Neural cell (in vitro differentiated cells): ENCODE results near the gene FOXO1.

Source experiments
- EP300 ChIP-seq: fragments of 450-650 bp; conservative IDR thresholded peaks from 2 replicates; pipeline ENCODE4 v1.6.1; 2014; ENCODE audit warnings: antibody characterized with exemption, mild to moderate bottlenecking, moderate library complexity; ENCODE audit not compliant: poor library complexity, severe bottlenecking
- EZH2 ChIP-seq: fragments of 200-600, 300-800 bp; shearing (Covaris generic), sonication (generic); IDR thresholded peaks from 2 replicates; pipeline ENCODE4 v1.6.1; 2014; ENCODE audit warnings: antibody characterized with exemption, low read length, borderline replicate concordance, mild to moderate bottlenecking; ENCODE audit not compliant: insufficient read depth, poor library complexity, severe bottlenecking
- MXI1 ChIP-seq: fragments of 450-650 bp; conservative IDR thresholded peaks from 2 replicates; pipeline ENCODE4 v1.6.1; 2014; ENCODE audit warnings: antibody characterized with exemption, mild to moderate bottlenecking; ENCODE audit not compliant: poor library complexity, severe bottlenecking
- POLR2AphosphoS5 ChIP-seq: IDR thresholded peaks from 2 replicates; pipeline ENCODE4 v1.6.1; 2012
- RAD21 ChIP-seq: fragments of 450-650 bp; conservative IDR thresholded peaks from 2 replicates; pipeline ENCODE4 v1.6.1; 2014; ENCODE audit warnings: antibody characterized with exemption, mild to moderate bottlenecking, moderate library complexity
- SMC3 ChIP-seq: fragments of 450-650 bp; conservative IDR thresholded peaks from 2 replicates; pipeline ENCODE4 v1.6.1; 2014; ENCODE audit warnings: antibody characterized with exemption, mild to moderate bottlenecking, moderate library complexity; ENCODE audit not compliant: poor library complexity
- TAF1 ChIP-seq: IDR thresholded peaks from 2 replicates; pipeline ENCODE4 v1.6.1; 2012; ENCODE audit warnings: low read depth
- TF ChIP-seq, protein P1 (sequence below): fragments of 450-650 bp; IDR thresholded peaks from 2 replicates; pipeline ENCODE4 v1.5.1; 2014; ENCODE audit warnings: antibody characterized with exemption, mild to moderate bottlenecking, moderate library complexity; ENCODE audit not compliant: poor library complexity, severe bottlenecking
- TF ChIP-seq, protein P2 (sequence below): IDR thresholded peaks from 2 replicates; pipeline ENCODE4 v1.6.1; 2012; ENCODE audit warnings: borderline replicate concordance

DNA sequence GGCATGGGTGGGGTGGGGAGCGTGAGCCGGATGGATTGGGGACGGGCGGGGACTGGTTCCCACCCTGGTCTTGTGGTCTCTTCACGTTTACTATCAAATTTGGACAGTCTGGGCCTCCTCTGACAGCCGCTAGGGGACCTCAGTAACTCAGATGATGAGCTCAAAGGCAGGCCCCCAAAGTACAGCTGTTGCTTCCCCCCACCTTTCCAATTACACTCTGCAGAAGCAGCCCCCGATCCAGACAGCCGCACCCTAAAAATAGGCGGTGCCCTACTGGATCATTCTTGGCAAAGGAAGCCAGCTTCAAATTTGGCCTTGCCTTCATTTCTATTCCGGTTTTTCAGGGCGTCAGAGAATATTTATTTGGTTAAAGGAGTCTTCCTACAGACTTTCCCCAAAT, 1.9 kb upstream of the FOXO1 start:
- TF ChIP-seq EP300, result no peak
- TF ChIP-seq, protein P1, sequence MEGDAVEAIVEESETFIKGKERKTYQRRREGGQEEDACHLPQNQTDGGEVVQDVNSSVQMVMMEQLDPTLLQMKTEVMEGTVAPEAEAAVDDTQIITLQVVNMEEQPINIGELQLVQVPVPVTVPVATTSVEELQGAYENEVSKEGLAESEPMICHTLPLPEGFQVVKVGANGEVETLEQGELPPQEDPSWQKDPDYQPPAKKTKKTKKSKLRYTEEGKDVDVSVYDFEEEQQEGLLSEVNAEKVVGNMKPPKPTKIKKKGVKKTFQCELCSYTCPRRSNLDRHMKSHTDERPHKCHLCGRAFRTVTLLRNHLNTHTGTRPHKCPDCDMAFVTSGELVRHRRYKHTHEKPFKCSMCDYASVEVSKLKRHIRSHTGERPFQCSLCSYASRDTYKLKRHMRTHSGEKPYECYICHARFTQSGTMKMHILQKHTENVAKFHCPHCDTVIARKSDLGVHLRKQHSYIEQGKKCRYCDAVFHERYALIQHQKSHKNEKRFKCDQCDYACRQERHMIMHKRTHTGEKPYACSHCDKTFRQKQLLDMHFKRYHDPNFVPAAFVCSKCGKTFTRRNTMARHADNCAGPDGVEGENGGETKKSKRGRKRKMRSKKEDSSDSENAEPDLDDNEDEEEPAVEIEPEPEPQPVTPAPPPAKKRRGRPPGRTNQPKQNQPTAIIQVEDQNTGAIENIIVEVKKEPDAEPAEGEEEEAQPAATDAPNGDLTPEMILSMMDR, result no peak
- no peak for TF ChIP-seq MXI1
- TF ChIP-seq SMC3, result no peak
- TF ChIP-seq POLR2AphosphoS5, result no peak
- TF ChIP-seq EZH2, result no peak
- TF ChIP-seq, protein P2, sequence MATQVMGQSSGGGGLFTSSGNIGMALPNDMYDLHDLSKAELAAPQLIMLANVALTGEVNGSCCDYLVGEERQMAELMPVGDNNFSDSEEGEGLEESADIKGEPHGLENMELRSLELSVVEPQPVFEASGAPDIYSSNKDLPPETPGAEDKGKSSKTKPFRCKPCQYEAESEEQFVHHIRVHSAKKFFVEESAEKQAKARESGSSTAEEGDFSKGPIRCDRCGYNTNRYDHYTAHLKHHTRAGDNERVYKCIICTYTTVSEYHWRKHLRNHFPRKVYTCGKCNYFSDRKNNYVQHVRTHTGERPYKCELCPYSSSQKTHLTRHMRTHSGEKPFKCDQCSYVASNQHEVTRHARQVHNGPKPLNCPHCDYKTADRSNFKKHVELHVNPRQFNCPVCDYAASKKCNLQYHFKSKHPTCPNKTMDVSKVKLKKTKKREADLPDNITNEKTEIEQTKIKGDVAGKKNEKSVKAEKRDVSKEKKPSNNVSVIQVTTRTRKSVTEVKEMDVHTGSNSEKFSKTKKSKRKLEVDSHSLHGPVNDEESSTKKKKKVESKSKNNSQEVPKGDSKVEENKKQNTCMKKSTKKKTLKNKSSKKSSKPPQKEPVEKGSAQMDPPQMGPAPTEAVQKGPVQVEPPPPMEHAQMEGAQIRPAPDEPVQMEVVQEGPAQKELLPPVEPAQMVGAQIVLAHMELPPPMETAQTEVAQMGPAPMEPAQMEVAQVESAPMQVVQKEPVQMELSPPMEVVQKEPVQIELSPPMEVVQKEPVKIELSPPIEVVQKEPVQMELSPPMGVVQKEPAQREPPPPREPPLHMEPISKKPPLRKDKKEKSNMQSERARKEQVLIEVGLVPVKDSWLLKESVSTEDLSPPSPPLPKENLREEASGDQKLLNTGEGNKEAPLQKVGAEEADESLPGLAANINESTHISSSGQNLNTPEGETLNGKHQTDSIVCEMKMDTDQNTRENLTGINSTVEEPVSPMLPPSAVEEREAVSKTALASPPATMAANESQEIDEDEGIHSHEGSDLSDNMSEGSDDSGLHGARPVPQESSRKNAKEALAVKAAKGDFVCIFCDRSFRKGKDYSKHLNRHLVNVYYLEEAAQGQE, result no peak
- no peak for TF ChIP-seq TAF1
- TF ChIP-seq RAD21, result no peak
